Measurements from ENCODE around the gene TXNDC16.
A peak's percentile ranks its signal among the peaks of the same experiment; 100 is the strongest.

TXNDC16 gene

GRCh38 chr14:52412426-52412825 lies 139.9 kb downstream of the TXNDC16 start:
- no peak for DNase-seq (ENCODE audit: low read depth)
- TF ChIP-seq, protein P1, sequence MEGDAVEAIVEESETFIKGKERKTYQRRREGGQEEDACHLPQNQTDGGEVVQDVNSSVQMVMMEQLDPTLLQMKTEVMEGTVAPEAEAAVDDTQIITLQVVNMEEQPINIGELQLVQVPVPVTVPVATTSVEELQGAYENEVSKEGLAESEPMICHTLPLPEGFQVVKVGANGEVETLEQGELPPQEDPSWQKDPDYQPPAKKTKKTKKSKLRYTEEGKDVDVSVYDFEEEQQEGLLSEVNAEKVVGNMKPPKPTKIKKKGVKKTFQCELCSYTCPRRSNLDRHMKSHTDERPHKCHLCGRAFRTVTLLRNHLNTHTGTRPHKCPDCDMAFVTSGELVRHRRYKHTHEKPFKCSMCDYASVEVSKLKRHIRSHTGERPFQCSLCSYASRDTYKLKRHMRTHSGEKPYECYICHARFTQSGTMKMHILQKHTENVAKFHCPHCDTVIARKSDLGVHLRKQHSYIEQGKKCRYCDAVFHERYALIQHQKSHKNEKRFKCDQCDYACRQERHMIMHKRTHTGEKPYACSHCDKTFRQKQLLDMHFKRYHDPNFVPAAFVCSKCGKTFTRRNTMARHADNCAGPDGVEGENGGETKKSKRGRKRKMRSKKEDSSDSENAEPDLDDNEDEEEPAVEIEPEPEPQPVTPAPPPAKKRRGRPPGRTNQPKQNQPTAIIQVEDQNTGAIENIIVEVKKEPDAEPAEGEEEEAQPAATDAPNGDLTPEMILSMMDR (conservative IDR thresholded peaks at IDR 0.05; ENCODE audit: low read depth, low read length), result no peak
- no peak overlapping the region for H3K4me3 ChIP-seq (ENCODE audit: low read length)

- DNase-seq (ENCODE audit: low read depth), result no peak
- H3K4me3 ChIP-seq (ENCODE audit: low read length), result no peak overlapping the region
- TF ChIP-seq, protein P1 (conservative IDR thresholded peaks at IDR 0.05; ENCODE audit: low read depth, low read length), result no peak
Observed at GRCh38 chr14:52405314-52405713, 147.0 kb downstream of the TXNDC16 start.

- TF ChIP-seq, protein P1 (conservative IDR thresholded peaks at IDR 0.05; ENCODE audit: low read depth, low read length), result no peak
- no peak overlapping the region for H3K4me3 ChIP-seq (ENCODE audit: low read length)
- DNase-seq (ENCODE audit: low read depth), result no peak
Observed at GRCh38 chr14:52402812-52403526, 149.3 kb downstream of the TXNDC16 start.

DNA sequence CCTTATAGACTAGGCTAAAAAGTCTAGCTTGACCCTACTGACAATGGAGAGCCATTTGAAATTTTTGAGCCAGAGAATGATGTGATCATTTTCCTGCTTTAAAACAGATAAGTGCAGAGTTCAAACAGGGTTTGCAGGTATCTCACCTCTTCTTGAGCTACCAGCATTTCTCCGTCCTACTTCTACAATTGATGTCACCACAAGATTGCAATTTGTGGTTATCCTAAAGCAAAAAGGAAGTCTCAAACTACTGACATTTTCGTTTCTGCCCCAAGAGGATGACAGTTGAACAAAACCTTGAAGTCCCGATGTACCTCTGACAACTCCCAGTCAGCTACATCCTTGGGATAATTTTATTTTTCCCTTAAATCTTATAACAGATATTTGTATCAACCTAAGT lies 151.5 kb downstream of the TXNDC16 start:
- no peak for DNase-seq (ENCODE audit: low read depth)
- no peak overlapping the region for H3K4me3 ChIP-seq (ENCODE audit: low read length)
- TF ChIP-seq, protein P1 (conservative IDR thresholded peaks at IDR 0.05; ENCODE audit: low read depth, low read length), result no peak

GRCh38 chr14:52399921-52400595 lies 152.2 kb downstream of the TXNDC16 start:
- TF ChIP-seq, protein P1 (conservative IDR thresholded peaks at IDR 0.05; ENCODE audit: low read depth, low read length), result peak; percentile 31
- no peak for DNase-seq (ENCODE audit: low read depth)
- H3K4me3 ChIP-seq (ENCODE audit: low read length), result no peak overlapping the region

- DNase-seq (ENCODE audit: low read depth), result no peak
- TF ChIP-seq, protein P1 (conservative IDR thresholded peaks at IDR 0.05; ENCODE audit: low read depth, low read length), result no peak
- H3K4me3 ChIP-seq (ENCODE audit: low read length), result no peak overlapping the region
Observed at GRCh38 chr14:52399104-52399503, 153.2 kb downstream of the TXNDC16 start.

- TF ChIP-seq, protein P1 (conservative IDR thresholded peaks at IDR 0.05; ENCODE audit: low read depth, low read length), result no peak
- DNase-seq (ENCODE audit: low read depth), result no peak
- no peak overlapping the region for H3K4me3 ChIP-seq (ENCODE audit: low read length)
Observed at GRCh38 chr14:52397844-52398243, 154.5 kb downstream of the TXNDC16 start.

Measured in retinal pigment epithelial cell (primary cell).